Measurements from ENCODE around the gene HHLA2.

The HHLA2 gene

GRCh38 chr3:108300103-108300849, 3.9 kb downstream of the HHLA2 start:
- DNase-seq = no peak

- DNase-seq = no peak
Observed at GRCh38 chr3:108301695-108302404, 5.5 kb downstream of the HHLA2 start.

GRCh38 chr3:108302570-108302969, 6.2 kb downstream of the HHLA2 start:
- DNase-seq = no peak

- no peak for DNase-seq
Observed at GRCh38 chr3:108305484-108306172, 9.3 kb downstream of the HHLA2 start.

- no peak for DNase-seq
Observed at GRCh38 chr3:108311797-108312196, 15.4 kb downstream of the HHLA2 start.

GRCh38 chr3:108312656-108313055, 16.3 kb downstream of the HHLA2 start:
- no peak for DNase-seq

GRCh38 chr3:108315767-108316301, 19.5 kb downstream of the HHLA2 start:
- no peak for DNase-seq

- no peak for DNase-seq
Observed at GRCh38 chr3:108319428-108320082, 23.2 kb downstream of the HHLA2 start.

- no peak for DNase-seq
Observed at GRCh38 chr3:108320746-108321350, 24.5 kb downstream of the HHLA2 start.

GRCh38 chr3:108322352-108322751, 26.0 kb downstream of the HHLA2 start:
- DNase-seq = no peak

- no peak for DNase-seq
Observed at GRCh38 chr3:108324177-108324576, 27.8 kb downstream of the HHLA2 start.

- no peak for DNase-seq
Observed at GRCh38 chr3:108327168-108327567, 30.8 kb downstream of the HHLA2 start.

GRCh38 chr3:108328821-108329486, 32.6 kb downstream of the HHLA2 start:
- DNase-seq = no peak

GRCh38 chr3:108329508-108329907, 33.2 kb downstream of the HHLA2 start:
- no peak for DNase-seq

GRCh38 chr3:108329947-108330346, 33.6 kb downstream of the HHLA2 start:
- DNase-seq = no peak

- no peak for DNase-seq
Observed at GRCh38 chr3:108331792-108332191, 35.4 kb downstream of the HHLA2 start.

GRCh38 chr3:108333961-108334360, 37.6 kb downstream of the HHLA2 start:
- DNase-seq = no peak

GRCh38 chr3:108334701-108335100, 38.4 kb downstream of the HHLA2 start:
- no peak for DNase-seq

- DNase-seq = no peak
Observed at GRCh38 chr3:108338901-108339545, 42.7 kb downstream of the HHLA2 start.

GRCh38 chr3:108341911-108342310, 45.6 kb downstream of the HHLA2 start:
- DNase-seq = no peak

- no peak for DNase-seq
Observed at GRCh38 chr3:108342837-108343486, 46.6 kb downstream of the HHLA2 start.
